Measurements from ENCODE around the gene DNLZ.
"Not testable (repeated sequence)": the region's sequence is repeated elsewhere in the genome, so short reads cannot be mapped to it uniquely, and the experiment has no call there.

DNLZ gene

DNA sequence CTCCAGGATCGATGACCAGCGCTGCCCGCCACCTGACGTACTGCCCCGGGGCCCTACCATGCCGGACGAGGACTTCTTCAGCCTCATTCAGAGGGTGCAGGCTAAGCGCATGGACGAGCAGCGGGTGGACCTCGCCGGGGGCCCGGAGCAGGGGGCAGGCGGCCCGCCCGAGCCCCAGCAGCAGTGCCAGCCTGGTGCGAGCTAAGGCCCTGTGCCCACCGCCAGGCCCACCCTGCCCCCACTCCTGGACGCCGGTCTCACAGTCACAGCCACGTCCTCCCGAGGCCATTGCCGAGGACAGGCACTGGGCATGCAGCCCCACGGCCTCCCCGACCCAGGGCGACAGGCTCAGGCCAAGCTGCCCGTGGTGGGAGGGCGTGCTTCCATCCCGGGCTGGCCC, 5.5 kb downstream of the DNLZ start:
- no peak for DNase-seq

DNA sequence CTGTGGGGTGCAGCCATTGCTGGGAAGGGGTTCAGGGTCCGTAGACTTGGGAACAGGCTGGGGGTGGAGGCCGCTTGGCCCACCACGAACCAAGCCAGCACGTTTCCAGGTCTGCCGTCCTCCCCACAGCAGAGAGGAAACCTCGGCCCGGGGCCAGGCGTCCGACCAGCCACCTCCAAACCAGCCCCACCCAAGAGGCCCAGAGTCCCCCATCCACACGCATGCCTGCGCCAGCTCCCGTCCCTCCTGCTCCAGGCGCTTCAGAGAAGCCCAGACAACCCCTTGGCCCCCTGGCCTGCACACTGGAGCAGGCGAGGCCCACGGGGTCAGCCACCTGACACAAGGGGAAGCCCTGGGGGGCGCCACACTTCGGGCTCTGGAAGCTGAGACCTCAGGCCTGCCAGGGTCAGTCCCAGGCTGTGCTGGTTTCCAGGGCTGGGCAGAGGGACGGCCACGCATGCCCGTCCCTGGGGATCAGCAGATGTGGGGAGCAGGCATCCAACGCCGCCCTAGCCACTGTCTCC, 6.3 kb downstream of the DNLZ start:
- no peak for DNase-seq

DNA sequence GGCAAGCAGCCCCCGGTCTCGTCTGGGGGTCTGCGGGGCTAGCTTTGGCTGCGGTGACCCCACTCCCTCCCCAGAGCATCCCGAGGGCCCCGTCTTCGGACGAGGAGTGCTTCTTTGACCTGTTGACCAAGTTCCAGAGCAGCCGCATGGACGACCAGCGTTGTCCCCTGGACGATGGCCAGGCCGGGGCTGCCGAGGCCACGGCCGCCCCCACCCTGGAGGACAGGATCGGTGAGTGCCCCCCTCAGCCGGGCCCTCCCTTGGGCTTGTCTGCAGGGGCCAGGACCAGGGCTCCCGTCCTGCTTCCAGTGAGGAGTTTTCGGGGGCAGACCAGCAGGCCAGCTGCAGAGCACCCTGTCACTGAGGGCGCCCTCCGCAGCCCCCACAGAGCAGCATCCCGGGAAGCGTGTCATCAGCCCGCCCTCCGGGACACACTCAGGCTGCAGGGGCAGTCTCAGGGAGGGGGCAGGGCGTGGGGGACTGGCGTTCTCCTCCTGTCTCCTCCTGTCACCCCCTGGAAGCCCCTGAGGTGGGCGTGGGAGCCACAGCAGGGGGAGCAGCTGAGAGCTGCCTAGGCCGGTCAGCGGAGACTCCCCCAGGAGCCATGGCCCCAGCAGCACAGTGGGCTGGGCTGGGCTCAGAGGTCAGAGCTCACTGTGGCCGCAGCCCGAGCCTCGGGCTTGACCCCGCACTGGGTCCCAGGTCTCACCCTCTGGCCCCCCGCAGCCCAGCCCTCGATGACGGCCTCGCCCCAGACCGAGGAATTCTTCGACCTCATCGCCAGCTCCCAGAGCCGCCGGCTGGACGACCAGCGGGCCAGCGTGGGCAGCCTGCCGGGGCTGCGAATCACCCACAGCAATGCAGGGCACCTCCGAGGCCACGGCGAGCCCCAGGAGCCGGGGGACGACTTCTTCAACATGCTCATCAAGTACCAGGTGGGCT, 7.7 kb downstream of the DNLZ start:
- no peak for DNase-seq

DNA sequence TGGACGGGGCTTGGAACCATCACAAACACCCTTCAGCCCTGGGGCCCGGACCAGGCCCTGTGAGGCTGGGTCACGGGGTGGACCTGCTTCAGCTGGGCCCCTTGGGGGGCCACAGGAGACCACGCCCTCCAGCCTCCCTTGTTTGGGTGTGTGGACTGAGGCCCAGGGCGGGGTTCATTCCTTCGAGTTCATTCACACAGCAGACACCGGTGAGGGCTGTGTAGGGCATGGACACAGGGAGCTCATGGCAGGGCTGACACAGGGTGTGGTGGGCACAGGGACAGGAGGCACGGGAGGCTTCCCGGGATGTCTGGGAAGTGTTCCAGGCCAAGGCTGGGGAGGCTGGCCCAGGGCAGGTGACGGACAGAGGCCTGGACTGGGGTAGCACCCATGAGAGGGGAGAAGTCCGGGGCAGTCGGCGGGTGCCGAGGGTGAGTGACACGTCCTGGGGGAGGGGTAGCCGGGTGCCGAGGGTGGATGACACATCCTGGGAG, 8.9 kb downstream of the DNLZ start:
- DNase-seq = no peak

DNA sequence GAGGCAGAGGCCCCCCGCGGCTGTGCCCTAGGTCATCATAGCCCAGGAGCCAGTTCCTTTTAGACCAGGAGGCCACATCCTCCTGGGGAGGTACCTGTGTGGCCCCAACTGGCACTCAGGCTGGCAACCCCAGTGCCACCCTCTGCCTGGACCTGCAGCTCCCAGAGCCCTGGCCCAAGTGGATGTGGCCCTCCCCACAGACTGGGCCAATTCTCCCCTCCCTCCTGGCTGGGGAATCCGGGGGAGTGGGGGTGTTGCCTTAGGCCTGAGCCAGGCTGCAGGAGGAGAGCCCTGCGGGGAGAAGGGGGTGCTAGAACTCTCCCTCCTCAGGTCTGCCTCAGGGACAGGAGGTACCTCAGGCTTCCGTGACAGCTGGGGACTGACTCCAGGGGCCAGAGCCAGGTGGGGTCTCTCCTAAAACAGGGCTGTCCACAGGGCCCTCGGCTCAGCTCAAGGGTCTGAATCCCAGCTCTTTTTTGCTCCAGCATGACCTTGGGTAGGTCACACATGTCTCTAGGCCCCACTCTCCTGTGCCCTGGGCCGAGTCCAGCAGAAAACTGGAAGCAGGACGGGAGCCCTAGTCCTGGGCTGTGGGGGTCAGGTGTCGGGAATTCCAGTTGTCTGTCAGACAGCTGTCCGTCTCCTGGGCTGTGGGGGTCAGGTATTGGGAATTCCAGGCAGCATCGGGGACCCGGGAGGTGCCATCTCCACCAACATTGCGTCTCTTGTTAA, 9.6 kb downstream of the DNLZ start:
- no peak for DNase-seq

DNA sequence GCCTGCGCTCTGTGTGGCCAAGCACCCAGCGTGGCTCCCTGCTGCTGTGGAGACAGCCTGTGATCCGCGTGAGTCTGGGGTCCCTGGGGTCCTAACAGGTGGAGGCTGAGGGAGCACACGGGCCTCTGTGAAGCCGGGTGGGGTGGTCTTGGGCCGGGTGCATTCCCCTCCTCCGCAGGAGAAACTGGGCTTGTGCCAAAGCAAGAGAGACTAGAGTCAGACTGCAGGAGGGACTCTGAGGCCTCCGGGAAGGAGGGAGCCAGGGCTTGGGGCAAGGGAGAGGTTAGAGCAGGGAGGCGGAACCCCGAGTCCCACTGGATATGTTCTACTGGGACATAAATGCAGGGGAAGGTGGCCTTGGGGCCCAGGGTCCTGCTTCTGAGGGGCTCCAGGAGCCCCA, 10.5 kb downstream of the DNLZ start:
- DNase-seq = no peak

- no peak for DNase-seq
Observed at GRCh38 chr9:136352682-136353081, 10.9 kb downstream of the DNLZ start.

GRCh38 chr9:136351868-136352267, 11.7 kb downstream of the DNLZ start:
- DNase-seq = not testable (repeated sequence)

DNA sequence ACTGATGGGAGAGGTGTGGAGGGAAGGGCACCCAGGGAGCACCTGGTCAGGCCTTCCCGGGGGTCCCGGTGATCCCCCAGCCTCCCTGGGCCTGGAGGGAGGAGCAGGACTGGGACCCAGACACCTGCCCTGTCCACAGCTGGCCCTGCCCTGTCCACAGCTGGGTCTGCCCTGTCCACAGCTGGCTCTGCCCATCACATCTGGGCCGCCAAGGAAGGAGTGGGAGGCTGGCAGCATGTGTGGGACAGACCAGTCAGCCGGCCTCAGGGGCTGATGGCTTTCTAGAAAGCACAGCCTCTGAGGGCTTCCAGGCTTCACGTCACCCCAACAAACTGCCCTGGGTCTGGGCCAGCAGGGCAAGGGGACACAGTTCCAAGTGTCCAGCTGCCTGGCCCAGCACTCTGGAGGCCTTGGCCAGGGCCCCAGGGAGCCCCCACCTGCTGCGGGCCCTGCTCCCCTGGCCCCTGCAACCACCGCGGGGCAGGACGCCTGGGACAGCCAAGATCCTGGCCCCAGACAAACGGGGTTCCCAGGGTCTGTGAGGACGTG, 12.2 kb downstream of the DNLZ start:
- no peak for DNase-seq

GRCh38 chr9:136349546-136349945, 14.0 kb downstream of the DNLZ start:
- DNase-seq = no peak

- DNase-seq = no peak
Observed at GRCh38 chr9:136348691-136349090, 14.9 kb downstream of the DNLZ start.

- no peak for DNase-seq
Observed at GRCh38 chr9:136347472-136348256, 15.9 kb downstream of the DNLZ start.

GRCh38 chr9:136346927-136347465, 16.5 kb downstream of the DNLZ start:
- DNase-seq = no peak

GRCh38 chr9:136346157-136346481, 17.4 kb downstream of the DNLZ start:
- no peak for DNase-seq

DNA sequence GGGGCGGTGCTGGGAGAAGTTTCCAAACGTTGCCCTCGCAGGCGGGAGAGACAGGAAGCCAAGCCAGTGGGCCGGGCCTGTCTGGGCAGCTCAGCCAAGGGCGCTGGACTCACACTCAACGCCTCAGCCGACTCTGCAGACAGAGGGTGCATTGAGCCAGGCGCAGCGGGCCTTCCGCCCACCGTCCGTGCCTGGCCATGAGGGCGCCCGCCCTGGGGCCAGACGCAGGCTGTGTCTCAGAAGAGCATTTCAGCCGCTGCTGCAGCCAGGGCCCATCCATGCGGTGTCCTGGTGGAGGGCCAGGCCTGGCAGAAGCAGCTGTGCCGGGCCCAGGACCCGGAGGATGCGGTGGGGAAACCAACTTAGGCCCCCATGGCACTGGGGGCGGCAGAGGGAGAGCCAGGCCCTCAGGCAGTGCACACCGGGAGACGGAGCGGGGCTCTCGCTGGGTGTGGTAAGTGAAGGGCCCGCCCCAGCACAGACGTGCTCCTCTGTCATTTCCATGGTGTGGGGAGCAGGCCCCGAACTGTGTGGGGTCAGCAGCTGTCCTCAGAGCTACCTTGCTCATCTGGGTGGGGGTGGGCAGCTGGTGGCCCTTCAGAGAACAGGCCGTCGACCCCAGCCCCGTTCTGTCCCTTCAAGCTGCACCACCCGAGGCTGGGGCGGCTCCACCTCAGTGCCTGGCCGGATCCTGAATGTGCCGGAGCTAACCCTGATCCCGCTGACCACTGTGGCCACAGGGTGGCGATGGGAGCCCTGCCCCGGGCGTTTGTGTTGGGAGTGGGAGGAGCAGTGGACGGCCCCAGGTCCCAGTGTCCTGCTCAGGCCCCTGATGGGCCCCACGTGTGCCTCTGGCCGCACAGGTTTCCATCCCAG, 18.0 kb downstream of the DNLZ start:
- no peak for DNase-seq

GRCh38 chr9:136344544-136345280, 18.8 kb downstream of the DNLZ start:
- DNase-seq = no peak

DNA sequence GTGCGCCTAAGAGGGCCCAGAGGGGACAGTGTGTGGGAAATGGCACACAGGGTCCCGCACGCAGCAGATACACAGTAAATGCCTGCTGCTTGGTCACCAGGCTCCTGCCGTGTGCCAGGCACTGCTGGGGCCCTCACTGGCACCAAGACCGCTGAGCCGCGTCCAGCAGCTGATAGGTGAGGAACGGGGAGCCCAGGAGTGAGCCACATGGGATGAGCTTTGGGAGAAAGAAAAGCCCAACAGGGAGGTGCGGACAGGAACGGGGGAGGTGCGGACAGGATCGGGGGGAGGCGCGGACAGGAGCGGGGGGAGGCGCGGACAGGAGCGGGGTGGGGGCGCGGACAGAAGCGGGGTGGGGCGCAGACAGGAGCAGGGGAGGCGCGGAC, 19.7 kb downstream of the DNLZ start:
- DNase-seq = no peak

DNA sequence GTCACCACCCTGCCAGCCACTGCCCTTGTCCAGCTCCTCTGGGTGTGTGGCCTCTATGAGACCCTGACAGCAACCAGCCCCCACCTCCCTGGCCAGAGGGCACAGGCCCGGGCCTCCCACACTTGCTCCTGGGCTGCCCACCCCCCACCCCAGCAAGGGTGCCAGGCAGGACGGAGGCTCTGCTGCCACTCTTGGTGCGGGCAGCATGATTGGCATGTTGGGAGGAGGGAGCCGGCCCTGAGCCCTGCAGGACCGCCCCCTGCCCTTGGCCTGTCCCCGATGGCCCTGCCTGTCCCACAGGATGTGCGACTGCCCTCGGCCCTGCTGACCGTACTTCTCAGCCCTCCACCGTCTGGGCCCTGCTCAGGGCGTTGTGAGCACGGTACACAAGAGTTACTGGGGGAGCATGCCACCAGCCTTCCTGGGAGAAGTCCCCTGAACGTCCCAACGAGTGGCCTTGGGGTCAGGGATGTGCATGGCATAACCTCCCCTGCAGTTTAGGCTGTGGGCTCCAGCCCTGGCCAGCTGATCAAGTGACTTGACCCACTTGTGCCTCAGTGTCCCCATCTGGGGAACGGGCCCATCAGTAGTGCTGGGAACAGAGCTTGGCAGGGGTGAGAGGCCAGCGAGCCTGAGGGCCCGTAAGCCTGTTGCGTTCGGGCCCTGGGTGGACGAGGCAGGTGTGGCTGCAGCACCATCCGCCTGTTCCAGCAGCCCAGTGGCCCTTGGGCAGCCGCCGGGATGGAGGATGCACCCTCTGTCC, 20.2 kb downstream of the DNLZ start:
- no peak for DNase-seq

- no peak for DNase-seq
Observed at GRCh38 chr9:136342181-136343120, 21.1 kb downstream of the DNLZ start.
